Hippocampal formation (tissue), 2 donors: ENCODE data around the gene TSPEAR.
"Not testable (repeated sequence)": the region's sequence is repeated elsewhere in the genome, so short reads cannot be mapped to it uniquely, and the experiment has no call there.

ENCODE experiments used
- DNase-seq, 2 donors: peaks; one replicate each; lab custom pipeline; 2025; lab: John Stamatoyannopoulos, UW

Gene TSPEAR

DNA sequence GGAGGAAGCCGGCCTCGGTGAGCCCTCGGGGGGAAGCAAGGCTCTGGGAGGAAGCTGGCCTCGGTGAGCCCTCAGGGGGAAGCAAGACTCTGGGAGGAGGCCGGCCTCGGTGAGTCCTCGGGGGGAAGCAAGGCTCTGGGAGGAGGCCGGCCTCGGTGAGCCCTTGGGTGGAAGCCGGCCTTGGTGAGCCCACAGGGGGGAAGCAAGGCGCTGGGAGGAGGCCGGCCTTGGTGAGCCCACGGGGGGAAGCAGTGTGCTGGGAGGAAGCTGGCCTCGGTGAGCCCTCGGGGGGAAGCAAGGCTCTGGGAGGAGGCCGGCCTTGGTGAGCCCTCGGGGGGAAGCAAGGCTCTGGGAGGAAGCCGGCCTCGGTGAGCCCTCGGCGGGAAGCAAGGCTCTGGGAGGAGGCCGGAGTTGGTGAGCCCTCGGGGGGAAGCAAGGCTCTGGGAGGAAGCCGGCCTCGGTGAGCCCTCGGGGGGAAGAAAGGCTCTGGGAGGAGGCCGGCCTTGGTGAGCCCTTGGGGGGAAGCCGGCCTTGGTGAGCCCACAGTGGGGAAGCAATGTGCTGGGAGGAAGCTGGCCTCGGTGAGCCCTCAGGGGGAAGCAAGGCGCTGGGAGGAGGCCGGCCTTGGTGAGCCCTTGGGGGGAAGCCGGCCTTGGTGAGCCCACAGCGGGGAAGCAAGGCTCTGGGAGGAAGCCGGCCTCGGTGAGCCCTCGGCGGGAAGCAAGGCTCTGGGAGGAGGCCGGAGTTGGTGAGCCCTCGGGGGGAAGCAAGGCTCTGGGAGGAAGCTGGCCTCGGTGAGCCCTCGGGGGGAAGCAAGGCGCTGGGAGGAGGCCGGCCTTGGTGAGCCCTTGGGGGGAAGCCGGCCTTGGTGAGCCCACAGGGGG is 208.1 kb downstream of the TSPEAR start:
- not testable (repeated sequence) for DNase-seq

DNA sequence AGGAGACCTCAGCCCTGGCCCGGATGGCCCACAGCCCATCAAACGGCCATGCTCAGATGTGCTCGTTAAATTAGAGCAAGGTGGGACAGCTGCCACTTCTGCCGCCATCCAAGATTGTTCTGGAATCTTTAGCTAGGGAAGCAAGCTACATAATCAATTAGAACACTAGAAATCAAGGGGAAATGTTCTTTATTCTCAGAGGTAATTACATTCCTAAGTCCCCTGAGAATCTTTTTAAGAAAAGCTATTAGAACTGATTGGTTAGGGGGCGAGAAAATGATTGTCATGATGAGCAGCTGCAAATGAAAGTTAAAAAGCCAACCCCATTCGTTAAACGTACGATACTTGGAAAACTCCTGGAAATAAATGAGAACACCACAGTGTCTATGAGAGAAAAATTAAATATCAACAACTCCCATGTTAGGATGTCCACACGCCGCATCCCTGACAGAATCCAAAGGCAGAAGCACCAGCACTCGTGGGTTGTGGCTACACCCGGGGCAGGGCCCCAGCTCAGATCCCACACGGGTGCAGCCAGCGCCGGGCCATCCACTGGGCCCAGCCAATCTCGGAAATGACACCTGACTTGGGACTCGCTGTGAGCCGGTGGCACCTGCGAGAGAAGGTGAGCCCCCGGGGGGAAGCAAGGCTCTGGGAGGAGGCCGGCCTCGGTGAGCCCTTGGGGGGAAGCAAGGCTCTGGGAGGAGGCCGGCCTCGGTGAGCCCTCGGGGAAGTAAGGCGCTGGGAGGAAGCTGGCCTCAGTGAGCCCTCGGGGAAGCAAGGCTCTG is 209.0 kb downstream of the TSPEAR start:
- no peak for DNase-seq

DNA sequence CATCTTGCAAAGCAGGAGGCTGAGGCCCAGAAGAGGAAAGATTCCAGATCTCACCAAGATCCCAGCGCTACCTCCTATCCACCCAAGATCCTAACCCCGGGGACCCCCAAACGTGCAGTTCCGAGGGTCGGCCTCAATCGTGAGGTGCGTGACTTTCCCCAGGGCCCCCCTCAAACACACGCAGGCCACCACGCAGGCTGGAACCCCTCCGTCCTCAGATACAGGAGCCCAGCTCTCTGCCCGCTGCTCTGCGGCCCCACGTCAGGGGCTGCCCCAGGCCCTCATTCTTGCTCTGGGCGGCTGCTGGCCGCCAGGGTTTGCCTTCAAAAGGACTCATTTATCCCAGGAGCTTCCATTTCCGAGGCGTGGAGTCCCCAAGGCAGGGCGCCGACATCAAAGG is 211.3 kb downstream of the TSPEAR start:
- DNase-seq: no peak

DNA sequence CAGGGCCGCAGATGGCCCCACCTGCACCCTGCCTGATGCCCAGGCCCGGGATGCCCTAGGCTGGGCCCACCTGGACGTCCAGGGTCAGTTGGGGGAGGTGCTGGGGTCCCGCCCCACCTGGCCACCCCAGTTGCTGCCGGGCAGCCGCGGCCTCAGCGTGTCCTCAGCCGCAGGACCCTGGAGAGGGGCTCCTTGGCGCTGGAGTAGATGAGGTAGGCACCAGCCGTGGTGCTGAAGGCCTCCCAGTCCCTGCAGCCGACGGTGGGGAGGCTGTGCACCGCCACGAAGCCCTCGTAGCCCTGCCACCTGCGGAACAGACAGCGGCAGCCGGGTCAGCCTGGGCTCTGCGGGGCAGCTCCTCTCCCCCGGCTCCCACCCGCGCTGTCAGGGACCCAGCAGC is 211.7 kb downstream of the TSPEAR start:
- DNase-seq: no peak

DNA sequence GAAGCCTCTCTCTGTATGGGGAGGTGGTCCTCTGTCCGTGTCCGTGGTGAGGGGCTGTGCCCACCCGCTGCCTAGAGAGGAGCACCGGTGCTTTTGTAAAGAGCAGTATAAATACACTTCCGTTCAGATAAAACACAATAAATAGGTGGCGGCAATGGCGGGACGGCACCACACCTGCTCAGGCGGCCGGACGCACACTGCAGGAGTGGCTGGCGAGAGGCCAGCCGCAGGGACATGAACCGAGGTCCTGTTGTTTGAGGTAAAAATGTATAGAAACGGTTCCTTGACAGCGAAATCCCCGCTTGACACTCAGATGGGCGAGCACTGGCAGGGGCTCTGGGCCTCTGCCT is 212.2 kb downstream of the TSPEAR start:
- DNase-seq: no peak

DNA sequence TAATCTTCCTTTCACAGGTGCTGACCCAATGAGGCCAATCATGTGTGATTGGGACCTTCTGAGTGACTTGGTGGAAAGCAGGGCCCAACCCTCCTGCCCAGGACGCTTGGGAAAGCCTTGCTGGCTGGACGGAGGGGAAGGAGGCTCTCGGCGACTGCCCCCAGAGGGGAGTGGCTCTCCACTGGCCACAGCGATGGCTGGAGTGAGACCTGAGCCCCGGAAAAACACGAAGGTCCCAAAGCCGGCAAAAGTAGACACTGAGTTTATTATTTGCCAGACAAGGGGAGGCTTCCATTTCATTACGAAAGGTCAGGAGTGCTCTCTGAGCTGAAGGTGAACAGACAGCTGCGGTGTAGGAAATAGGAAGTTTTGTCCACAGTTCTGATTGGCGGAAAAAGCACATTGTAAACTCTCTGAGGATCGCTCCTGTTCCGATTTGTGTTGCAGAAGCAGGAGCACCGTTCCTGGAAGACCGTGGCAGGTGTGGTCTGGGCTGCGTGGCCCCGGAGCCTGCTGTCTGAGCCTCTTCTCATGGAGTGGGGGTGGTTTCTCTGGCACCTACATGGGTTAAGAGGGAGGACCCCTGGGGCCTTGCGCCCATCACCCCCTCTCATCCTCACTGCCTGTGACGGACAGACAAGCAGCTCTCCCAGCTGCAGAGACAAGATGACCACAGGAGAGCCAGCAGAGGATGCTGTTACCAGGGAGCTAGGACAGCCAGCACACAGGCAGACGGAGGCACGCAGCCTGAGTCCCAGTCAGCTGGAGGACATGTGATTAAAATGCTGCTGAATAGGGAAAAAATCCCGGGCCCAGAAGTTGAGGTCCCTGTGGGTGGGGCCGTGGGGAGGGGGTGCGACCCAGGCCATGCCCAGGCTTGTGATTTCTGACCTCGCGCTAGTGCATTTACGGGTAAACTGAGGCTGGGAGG is 212.8 kb downstream of the TSPEAR start:
- no peak for DNase-seq

DNA sequence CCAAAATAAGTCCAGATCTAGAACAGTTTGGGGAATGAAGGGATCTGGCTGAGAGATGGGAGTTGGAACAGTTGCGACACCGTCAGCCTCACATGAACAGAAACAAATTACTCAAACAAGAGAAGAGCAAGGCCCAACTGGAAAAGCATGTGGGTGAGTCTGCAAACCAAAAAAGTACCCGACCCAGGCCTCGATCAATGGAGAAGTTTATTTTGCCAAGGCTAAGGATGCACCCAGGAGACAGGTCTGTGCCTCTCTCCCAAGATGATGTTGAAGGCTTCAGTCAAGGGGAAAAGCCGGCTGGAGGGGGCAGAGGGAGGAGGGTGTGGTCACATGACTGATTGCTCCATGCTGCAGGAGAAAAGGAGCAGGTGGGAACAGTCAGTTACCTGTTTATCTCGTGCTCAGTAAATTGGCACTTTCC is 213.7 kb downstream of the TSPEAR start:
- no peak for DNase-seq

DNA sequence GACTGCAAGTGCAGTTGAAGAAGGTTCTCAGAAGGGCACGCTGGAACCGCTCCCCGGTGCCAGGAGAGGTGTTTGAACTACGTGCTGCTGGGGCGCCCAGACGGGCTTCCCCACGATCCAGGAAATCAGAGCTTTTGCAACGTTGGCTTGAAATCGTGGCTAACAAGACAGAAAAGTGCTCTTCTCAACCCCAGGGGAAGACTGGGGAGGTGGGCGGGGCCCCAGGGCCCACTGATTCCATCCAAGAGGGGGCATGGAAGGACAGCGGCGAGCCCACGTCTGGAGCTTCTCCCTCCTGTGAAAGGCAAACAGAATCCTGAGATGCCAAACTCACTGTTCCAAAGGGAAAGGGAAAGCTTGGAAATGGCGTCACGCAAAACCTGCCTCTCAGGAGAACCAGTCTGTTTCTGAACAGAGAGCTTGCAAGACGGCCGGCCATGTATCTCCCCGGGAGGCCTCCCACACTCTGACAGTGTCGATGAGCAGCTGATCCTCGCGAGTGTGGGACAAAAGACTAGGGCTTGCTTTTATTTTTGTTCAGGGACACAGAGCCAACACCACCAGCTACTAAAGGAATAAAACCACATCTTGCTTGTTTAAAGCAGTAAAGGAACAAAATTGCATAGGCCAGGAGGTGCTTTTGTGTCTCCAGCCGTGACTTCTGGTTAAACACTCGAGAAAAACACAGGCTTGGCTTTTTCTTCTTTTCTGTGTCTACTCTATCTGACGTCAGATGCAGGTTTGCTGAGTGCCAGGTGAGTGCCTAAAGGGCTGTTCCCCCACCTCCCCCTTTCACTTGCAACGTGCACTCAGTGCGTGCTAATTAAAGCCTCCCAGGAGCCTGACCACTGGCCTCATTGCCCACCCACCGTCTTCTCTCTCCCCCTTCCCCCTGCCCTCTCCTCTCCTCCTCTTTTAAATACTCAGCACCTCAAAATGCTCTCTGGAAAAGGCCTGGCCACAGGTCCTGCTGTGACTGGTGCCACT is 214.5 kb downstream of the TSPEAR start:
- no peak for DNase-seq

DNA sequence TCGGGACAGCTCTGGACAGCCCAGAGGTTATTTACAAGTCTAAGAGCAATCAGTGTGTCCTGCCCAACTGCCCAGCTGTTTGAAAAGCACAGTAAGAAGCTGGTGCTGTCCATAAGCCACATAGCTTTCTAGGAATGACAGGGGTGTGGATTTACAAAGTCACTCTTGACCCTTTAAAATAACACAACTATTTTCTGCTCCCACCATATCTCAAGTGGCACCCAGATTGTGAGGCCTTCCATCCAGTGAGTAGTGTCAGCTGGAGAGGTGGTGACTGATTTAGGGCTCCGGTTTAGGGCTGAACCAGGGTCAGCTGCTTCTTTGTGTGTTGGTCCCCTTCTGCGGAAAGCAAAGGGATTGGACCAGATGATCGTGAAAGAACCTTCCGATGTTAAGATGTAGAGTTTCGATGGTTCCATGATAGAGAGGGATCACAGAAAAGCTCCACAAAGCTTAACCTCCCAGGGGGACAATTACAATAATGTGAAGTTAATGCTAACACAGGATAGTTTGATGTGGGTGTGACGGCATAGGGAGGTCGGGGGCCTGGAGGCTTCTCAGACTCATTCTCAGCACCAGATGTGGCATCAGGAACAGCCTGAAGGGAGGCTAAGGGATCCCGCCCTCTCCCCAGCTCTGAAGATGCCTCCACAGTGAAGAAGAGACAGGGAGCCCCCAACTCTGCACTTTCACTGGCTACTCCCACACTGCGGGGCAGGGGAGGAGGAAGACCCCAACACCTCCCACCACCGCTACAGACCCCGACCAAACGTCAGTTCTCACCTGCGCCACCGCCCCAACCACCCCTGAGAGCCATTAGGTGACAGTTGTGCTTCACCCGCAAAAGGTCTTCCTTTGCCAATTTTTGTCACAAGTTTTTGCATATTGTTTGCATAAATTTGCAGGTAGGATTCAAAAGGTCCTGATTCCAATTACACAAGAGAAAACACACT is 215.5 kb downstream of the TSPEAR start:
- no peak for DNase-seq

DNA sequence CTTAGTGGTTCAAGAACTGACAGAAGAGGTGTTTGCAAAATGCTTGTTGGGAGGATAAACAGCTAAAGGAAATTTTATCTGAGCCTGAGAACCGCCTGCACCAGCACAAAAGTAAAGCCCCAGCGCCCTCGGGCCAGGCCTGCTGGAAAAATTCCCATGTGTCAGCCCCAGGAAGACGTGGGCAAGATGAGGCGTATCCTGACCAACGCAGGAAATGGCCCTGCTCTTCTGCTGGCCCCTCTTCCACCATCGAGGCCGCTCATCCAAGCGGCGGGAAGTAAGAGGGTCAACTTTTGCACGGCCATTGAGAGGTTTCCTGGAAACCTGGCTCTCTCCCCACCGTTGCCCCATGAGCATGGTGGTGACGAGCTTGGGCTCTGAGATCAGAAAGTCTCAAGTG is 216.4 kb downstream of the TSPEAR start:
- no peak for DNase-seq

DNA sequence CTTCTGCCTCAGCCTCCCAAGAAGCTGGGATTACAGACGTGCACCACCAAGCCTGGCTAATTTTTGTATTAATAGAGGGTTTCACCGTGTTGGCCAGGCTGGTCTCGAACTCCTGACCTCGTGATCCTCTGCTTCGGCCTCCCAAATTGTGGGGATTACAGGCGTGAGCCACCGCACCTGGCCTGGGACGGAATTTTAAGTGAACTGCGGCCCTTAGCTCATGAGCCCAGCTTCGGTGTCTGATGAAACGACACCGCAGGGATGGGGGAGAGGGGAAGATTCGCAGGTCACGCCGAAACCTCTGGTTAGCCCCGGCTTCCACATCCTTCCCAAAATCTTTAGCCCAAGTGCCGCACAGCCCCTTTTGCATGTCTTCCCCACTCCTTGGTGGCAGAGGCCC is 217.0 kb downstream of the TSPEAR start:
- no peak for DNase-seq

DNA sequence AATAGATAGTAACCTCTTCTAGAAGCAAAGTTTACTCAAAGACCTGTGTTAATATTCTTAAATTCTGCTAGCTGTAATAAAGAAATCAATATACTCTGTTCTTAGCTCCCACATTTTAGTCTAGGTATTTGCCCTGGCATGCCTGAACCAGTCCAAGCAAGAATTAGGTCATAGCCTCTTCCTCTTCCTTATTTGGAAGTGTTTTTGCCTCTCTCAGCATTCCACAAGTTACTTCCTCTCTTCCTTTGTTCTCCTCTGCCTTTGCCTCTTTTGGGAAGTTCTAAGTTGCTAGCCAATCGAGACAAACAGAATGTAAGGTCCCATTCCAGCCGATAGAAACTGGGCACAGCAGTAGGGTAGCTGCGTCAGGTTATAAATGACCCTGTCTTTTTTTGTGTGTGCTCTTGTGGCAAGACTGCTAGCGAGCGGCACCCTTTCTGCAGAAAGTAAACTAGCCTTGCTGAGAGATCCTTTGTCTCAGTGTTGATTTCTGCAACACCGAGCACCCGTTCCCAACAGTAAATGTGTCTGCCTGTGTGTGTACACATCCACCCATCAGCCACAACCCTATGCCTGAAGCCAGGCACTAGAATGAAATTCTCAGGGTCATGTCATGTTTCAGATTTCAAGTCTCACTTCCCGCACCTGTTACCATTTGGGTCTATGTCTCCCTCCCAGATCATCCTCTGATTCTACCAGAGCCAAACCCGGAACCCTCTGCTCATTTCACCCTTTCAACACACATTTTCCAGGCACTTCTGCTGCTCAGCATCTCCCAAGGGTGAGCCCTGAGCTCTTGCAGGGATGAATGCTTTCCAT is 218.6 kb downstream of the TSPEAR start:
- DNase-seq: no peak

DNA sequence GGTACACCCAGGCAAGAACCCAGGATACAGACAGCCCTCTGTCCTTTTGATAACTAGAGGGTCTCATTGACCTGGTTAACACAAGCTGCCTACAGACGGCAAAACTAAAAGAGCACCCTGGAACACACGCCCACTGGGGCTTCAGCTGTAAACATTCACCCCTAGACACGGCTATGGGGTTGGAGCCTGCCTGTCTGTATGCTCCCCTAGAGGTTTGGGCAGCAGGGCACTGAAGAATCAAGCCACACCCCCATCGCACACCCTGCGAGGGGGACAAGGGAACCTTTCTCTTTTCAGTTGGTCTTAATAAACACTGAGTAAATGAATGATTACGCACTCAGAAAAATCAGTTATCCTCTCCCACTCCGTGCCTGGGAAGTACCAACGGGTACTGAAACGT is 220.6 kb downstream of the TSPEAR start:
- DNase-seq: no peak

DNA sequence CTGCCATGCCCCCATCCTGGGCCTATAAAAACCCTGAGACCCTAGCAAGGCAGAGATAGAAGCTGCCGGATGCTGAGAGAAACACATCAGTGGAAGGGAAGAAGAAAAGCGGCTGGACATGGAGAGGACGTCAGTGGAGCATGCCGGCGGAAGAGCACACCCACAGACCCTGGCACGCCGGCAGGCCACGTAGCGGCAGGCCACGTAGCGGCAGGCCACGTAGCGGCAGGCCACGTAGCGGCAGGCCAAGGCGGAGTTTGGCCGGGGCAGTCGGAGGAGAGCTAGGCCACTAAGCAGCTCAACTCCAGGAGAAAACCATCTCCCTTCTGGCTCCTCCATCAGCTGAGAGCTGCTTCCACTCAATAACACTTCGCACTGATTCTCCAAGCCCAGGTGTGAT is 221.0 kb downstream of the TSPEAR start:
- DNase-seq: no peak

DNA sequence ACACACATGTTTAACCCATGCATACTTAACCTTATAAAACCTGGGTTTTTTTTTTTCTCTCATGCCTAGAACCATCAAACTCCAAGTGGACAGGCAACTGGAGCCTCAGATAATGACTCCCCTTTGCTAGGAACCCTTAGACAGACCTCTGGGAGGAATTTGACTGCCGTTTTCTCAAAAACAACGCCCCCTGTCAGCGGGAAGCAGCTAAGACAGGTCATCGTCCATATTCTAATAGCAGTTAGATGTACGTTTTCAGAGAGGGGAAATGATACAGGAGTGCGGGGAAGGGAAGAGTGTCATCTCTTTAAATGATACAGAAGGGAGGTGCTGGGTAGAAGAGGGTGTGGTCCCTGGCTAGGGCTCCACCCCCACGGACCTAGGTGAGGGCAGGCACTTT is 221.4 kb downstream of the TSPEAR start:
- DNase-seq: no peak

DNA sequence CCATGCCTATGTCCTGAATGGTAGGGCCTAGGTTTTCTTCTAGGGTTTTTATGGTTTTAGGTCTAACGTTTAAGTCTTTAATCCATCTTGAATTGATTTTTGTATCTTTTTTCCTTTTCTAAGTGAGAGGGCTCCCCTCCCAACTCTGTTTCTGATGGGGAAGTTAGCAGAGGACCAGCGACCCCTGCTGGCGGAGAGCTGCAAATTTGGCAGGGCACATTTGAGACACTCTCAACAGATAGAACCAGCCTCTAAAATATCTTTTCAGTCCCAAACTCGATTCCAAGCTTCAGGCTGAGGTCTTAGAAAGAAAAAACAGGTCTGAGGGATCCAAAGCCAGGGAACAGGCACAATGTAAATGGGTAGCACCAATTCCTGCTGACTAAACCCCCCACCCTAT is 223.5 kb downstream of the TSPEAR start:
- no peak for DNase-seq

DNA sequence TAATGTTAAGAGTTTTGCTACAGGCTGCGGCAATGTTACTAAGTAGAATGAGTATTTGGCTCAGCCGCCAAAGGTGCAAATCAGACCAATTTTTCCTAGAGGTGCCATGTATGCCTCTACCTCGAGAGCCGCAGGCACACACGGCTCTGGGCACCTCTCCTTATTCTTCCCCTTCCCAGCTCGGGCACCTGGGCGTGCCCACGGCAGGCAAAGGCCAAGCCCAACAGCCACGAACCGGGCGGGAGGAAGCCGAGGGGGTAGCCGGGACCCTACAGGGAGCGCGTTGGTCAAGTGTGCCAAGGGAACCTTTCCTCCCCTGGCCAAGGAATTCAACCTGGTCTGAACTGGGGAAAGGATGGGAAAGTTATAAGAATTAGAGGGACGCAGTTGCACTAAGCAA is 225.1 kb downstream of the TSPEAR start:
- no peak for DNase-seq

DNA sequence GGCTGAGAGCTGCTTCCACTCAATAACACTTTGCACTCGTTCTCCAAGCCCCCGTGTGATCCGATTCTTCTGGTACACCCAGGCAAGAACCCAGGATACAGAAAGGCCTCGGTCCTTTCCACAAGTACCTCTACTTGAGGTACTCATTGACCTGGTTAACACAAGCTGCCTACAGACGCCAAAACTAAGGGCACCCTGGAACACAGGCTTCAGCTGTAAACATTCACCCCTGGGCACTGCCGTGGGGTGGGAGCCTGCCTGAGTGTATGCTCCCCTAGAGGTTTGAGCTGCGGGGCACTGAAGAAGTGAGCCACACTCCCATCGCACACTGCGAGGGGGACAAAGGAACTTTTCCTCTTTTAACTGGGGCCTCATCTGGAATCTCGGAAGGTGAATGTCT is 225.6 kb downstream of the TSPEAR start:
- DNase-seq: no peak

DNA sequence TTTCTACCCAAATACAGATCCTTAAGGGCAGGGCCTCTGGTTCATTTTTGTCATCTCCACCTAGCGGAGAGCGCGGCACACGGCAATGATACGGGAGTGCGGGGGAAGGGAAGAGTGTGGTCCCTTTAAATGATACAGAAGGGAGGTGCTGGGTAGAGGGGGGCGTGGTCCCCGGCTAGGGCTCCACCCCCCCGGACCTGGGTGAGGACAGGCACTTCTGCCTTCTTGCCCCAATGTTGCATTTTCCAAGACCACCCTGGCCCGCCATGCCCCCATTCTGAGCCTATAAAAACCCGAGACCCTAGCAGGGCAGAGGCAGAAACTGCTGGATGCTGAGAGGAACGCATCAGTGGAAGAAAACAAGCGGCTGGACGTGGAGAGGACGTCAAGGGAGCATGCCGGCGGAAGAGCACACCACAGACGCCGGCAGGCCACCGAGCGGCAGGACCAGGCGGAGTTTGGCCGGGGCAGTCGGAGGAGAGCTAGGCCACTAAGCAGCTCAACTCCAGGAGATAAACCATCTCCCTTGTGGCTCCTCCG is 226.0 kb downstream of the TSPEAR start:
- no peak for DNase-seq
